NCI-H187 treated with DMSO at 0.1 percent for 48 hours (cell line): Measurements from ENCODE around the gene PNCK.
"Not testable (repeated sequence)": the region's sequence is repeated elsewhere in the genome, so short reads cannot be mapped to it uniquely, and the experiment has no call there.

Experiments used
- DNase-seq: peaks from one replicate; lab custom pipeline; 2025; lab: John Stamatoyannopoulos, UW

PNCK gene

GRCh38 chrX:153685751-153686696 lies 12.4 kb upstream of the PNCK start:
- DNase-seq = no peak

GRCh38 chrX:153685156-153685536 lies 11.5 kb upstream of the PNCK start:
- no peak for DNase-seq

GRCh38 chrX:153684467-153685155 lies 11.0 kb upstream of the PNCK start:
- no peak for DNase-seq

GRCh38 chrX:153683486-153683885 lies 9.9 kb upstream of the PNCK start:
- DNase-seq = not testable (repeated sequence)

GRCh38 chrX:153681175-153681574 lies 7.6 kb upstream of the PNCK start:
- no peak for DNase-seq

GRCh38 chrX:153674219-153674851 lies 722 bp upstream of the PNCK start:
- no peak for DNase-seq

GRCh38 chrX:153672531-153673427 lies 834 bp downstream of the PNCK start:
- DNase-seq = no peak

GRCh38 chrX:153671589-153672530 lies 1.8 kb downstream of the PNCK start:
- no peak for DNase-seq

- DNase-seq = no peak
Measured at GRCh38 chrX:153670748-153671588, 2.6 kb downstream of the PNCK start.

- no peak for DNase-seq
Measured at GRCh38 chrX:153669901-153670731, 3.5 kb downstream of the PNCK start.

GRCh38 chrX:153669174-153669890 lies 4.3 kb downstream of the PNCK start:
- no peak for DNase-seq

GRCh38 chrX:153668423-153669173 lies 5.0 kb downstream of the PNCK start:
- no peak for DNase-seq

GRCh38 chrX:153667956-153668396 lies 5.6 kb downstream of the PNCK start:
- no peak for DNase-seq

- DNase-seq = no peak
Measured at GRCh38 chrX:153667281-153667955, 6.2 kb downstream of the PNCK start.

- DNase-seq = no peak
Measured at GRCh38 chrX:153665726-153666306, 7.8 kb downstream of the PNCK start.

GRCh38 chrX:153662266-153662665 lies 11.3 kb downstream of the PNCK start:
- DNase-seq = no peak
